Kidney (tissue), 14 donors: ENCODE measurements around the gene RPTOR. TPM values are rescaled to one million over a fixed set of nuclear protein-coding genes. Genes with fewer than 3 reads are reported as not detected.

Experiments
- DNase-seq, 5 donors: peaks; one replicate each; pipeline ENCODE4 v3.0.0-alpha.2; 2013 to 2020
- FAIRE-seq: peaks from 2 replicates; lab custom pipeline; 2012; peaks lifted over from hg19 to GRCh38; lab: Jason Lieb, UNC
- H3K27ac ChIP-seq, 2 donors: one replicate each; pipeline ENCODE4 v1.7.0; 2013; ENCODE audit warnings: low read depth in 2 of 2, low read length in 2 of 2, inconsistent platforms in 1 of 2
- H3K27me3 ChIP-seq: one replicate; pipeline ENCODE4 v1.7.1; 2013; ENCODE audit warnings: low read length, inconsistent platforms; ENCODE audit not compliant: control insufficient read depth, insufficient read depth
- H3K36me3 ChIP-seq, 3 donors: one replicate each; pipeline versions ENCODE4 v1.7.0 to v1.7.1; 2013; ENCODE audit warnings: low read length in 3 of 3, control low read depth in 1 of 3, inconsistent platforms in 1 of 3; ENCODE audit not compliant: insufficient read depth in 3 of 3, control insufficient read depth in 2 of 3
- H3K4me1 ChIP-seq, 3 donors: one replicate each; pipeline versions ENCODE4 v1.7.0 to v1.7.1; 2013; ENCODE audit warnings: low read length in 3 of 3, inconsistent platforms in 1 of 3, low read depth in 1 of 3; ENCODE audit not compliant: control insufficient read depth in 2 of 3, insufficient read depth in 2 of 3
- H3K4me3 ChIP-seq, 3 donors: one replicate each; pipeline versions ENCODE4 v1.7.0 to v1.8.1; 2013; ENCODE audit warnings: low read length in 3 of 3, control low read depth in 1 of 3, inconsistent platforms in 1 of 3
- H3K9ac ChIP-seq, 3 donors: one replicate each; pipeline versions ENCODE4 v1.7.0 to v1.7.1; 2013; ENCODE audit warnings: low read length in 3 of 3, control low read depth in 1 of 3, inconsistent platforms in 1 of 3
- H3K9me3 ChIP-seq, 3 donors: one replicate each; pipeline versions ENCODE4 v1.7.0 to v1.7.1; 2013; ENCODE audit warnings: low read length in 3 of 3, control low read depth in 1 of 3, inconsistent platforms in 1 of 3; ENCODE audit not compliant: control insufficient read depth in 2 of 3, insufficient read depth in 1 of 3
- CTCF ChIP-seq: IDR thresholded peaks from 3 replicates; pipeline ENCODE4 v1.5.1; 2012; ENCODE audit warnings: mild to moderate bottlenecking, moderate library complexity, borderline replicate concordance; ENCODE audit not compliant: insufficient read depth; ENCODE audit errors: extremely low read depth
- intact Hi-C: fragments of 100-400 bp; cut with DNase I; formaldehyde crosslinking; loops from one replicate; pipeline ENCODE4 v1.11.1; 2022
- polyA plus RNA-seq: library from polyadenylated mRNA; stranded (reverse); fragments of 350-450 nt; fragmentation: Illumina TruSeq; extraction: RNeasy Lipid Tissue Mini Kit (QIAGEN cat#74804); gene quantifications from one replicate; pipeline ENCODE4 v1.2.3, GENCODE V29; 2014; ENCODE audit warnings: low read depth, low replicate concordance; ENCODE audit not compliant: insufficient read depth
- total RNA-seq: library from RNA; stranded (reverse); fragmentation: NEBNext Ultra II Directional; extraction: Animal tissue kit (Norgen Biotek cat#: 25700); gene quantifications from one replicate; pipeline ENCODE4 v1.2.1, GENCODE V29; 2021
- donor health status: control.
- donor health status: control.
- donor health status: control.
- donor health status: control.
- donor health status: control.
- donor health status: DM: yes; HTN: yes; CAD: no.
- donor health status: Normal renal cell carcinoma (clear cell type).

The RPTOR gene
- total and polyA plus RNA-seq, 2 donors from 2014 or later: 5.5 to 37.6 TPM

- Histone ChIP-seq H3K36me3 (no peaks in the 10 kb centered on the region), H3K27ac (no peak overlapping the region), H3K27me3 (no peaks in the 10 kb centered on the region), H3K9ac (no peak overlapping the region), H3K4me3 (no peak overlapping the region), H3K4me1 (no peaks in the 10 kb centered on the region), H3K9me3 (no peaks in the 10 kb centered on the region)
- intact Hi-C loops: no loop called here
- FAIRE-seq: no peak
- DNase-seq: no peak
- TF ChIP-seq CTCF: no peak
Measured at GRCh38 chr17:80608326-80608725, 63.7 kb downstream of the RPTOR start.

- FAIRE-seq: no peak
- TF ChIP-seq CTCF: no peak
Measured at GRCh38 chr17:80609757-80610156, 65.1 kb downstream of the RPTOR start.

DNA sequence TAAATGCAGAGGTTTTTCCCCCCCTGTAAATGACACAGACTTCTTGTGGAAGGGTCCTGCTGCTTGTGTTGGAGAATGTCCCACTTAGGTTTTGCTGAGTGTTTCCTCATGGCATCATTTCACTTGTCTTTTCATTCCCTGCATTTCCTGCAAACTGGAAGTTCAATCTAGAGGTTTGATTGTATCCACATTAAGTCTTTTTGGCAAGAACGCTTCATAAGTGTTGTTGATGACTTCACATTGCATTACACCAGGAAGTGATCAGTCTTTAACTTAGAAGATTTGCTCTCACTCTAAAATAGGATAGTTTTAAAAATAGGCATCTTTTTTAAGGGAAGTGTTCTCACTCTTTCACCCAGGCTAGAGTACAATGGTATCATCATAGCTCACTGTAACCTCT, 67.2 kb downstream of the RPTOR start:
- Histone ChIP-seq H3K4me3 (no peak overlapping the region), H3K9ac (no peak overlapping the region), H3K36me3 (no peaks in the 10 kb centered on the region), H3K27me3 (no peaks in the 10 kb centered on the region), H3K9me3 (no peaks in the 10 kb centered on the region), H3K27ac (no peak overlapping the region), H3K4me1 (no peaks in the 10 kb centered on the region)
- intact Hi-C loops: no loop called here
- FAIRE-seq (no peak), DNase-seq (no peak)
- no peak for TF ChIP-seq CTCF

More at GRCh38 chr17:80609757-80610156, 65.1 kb downstream of the RPTOR start:
- intact Hi-C loops: no loop called here
- no peaks in the 10 kb centered on the region for H3K4me1 ChIP-seq
- H3K36me3 ChIP-seq: no peaks in the 10 kb centered on the region
- H3K27me3 ChIP-seq: no peaks in the 10 kb centered on the region
- no peaks in the 10 kb centered on the region for H3K9me3 ChIP-seq
- no peak overlapping the region for H3K9ac ChIP-seq
- H3K27ac ChIP-seq: no peak overlapping the region
- DNase-seq: no peak
- H3K4me3 ChIP-seq: no peak overlapping the region
